Measurements from ENCODE around the gene OLFM1.

The OLFM1 gene

DNA sequence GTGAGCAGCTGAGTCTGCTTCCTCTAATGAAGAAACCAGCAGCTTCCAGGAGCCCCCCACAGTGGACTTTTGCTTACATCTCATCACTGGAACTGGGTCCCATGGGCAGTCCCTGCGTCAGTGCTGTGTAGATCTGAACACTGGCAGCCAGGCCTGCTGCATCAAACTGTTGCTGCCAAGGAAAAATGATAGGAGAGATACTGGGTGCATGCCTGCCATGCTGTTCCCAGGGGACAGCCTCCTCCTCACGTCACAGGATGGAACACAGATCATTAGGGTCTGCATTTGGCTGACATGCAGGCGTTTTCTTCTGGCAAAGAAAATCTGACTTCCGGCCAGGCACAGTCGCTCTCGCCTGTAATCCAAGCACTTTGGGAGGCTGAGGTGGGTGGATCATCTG, 67.9 kb downstream of the OLFM1 start:
- TF ChIP-seq, protein P1, sequence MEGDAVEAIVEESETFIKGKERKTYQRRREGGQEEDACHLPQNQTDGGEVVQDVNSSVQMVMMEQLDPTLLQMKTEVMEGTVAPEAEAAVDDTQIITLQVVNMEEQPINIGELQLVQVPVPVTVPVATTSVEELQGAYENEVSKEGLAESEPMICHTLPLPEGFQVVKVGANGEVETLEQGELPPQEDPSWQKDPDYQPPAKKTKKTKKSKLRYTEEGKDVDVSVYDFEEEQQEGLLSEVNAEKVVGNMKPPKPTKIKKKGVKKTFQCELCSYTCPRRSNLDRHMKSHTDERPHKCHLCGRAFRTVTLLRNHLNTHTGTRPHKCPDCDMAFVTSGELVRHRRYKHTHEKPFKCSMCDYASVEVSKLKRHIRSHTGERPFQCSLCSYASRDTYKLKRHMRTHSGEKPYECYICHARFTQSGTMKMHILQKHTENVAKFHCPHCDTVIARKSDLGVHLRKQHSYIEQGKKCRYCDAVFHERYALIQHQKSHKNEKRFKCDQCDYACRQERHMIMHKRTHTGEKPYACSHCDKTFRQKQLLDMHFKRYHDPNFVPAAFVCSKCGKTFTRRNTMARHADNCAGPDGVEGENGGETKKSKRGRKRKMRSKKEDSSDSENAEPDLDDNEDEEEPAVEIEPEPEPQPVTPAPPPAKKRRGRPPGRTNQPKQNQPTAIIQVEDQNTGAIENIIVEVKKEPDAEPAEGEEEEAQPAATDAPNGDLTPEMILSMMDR (IDR thresholded peaks at IDR 0.05) = no peak
- Histone ChIP-seq H3K36me3 (ENCODE audit: control insufficient read depth, insufficient read depth, low read length) (no peaks in the 10 kb centered on the region), H3K27me3 (ENCODE audit: control insufficient read depth, insufficient read depth, low read length) (peaks cover 2% of the 10 kb centered on the region)

DNA sequence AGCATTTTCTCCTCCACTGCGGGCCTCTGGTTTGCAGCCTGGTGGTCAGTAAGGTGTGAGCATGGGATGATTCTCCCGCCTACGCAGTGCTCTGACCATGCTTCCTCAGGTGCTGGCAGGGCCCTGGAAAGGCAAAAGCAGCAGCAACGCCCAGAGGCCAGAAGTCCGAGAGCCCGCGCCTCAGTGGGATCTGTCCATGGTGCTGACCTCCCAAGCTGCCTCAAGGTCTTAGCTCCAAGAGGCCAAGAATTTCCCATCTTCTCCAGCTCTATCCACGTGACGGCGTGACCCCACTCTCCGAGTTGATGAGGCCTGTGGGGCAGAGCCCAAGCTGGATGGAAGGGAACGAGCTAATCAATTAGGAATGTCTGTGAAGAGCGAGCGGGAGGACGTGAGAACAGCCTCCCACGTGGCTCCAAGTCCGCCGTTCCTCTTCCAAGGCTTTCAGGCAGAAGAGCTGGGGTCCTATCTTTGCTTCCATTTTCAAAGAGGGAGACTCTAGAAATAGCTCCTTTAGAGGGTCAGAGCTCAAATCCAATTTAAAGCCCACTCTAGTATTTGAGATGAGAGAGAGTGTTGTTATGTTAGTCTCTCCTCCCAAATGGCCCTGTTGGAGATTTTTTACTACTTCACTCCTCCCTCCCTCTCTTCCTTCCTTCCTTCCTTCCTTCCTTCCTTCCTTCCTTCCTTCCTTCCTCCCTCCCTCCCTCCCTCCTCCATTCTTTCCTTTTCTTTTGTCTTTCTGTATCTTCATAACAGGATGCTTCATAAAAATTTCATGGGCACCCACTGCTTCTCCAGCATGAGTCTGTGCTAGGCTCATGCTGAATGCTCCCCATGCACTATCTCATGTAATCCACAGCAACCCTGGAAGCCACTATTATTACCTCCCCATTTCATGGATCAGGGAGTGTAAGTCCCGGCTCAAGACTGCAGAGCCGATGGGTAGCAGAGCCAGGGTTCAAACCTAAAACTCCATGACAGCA, 69.3 kb downstream of the OLFM1 start:
- Histone ChIP-seq H3K27me3 (ENCODE audit: control insufficient read depth, insufficient read depth, low read length) (peaks cover 2% of the 10 kb centered on the region), H3K79me2 (no peaks in the 10 kb centered on the region), H3K4me1 (no peaks in the 10 kb centered on the region), H3K4me2 (ENCODE audit: low read length) (no peak overlapping the region), H2AFZ (no peak overlapping the region), H3K9ac (no peak overlapping the region), H3K4me3 (ENCODE audit: low read depth, low read length) (no peak overlapping the region), H3K9me3 (ENCODE audit: control insufficient read depth, low read length) (no peaks in the 10 kb centered on the region), H3K36me3 (ENCODE audit: control insufficient read depth, insufficient read depth, low read length) (no peaks in the 10 kb centered on the region), H3K27ac (no peak overlapping the region)
- TF ChIP-seq, protein P1 (IDR thresholded peaks at IDR 0.05) = no peak

More for the DNA sequence above, 67.9 kb downstream of the OLFM1 start:
- no peaks in the 10 kb centered on the region for H3K79me2 ChIP-seq
- H3K4me3 ChIP-seq (ENCODE audit: low read depth, low read length) = no peak overlapping the region
- H2AFZ ChIP-seq = no peak overlapping the region
- no peak overlapping the region for H3K27ac ChIP-seq
- no peaks in the 10 kb centered on the region for H3K9me3 ChIP-seq (ENCODE audit: control insufficient read depth, low read length)
- no peaks in the 10 kb centered on the region for H3K4me1 ChIP-seq
- no peak overlapping the region for H3K4me2 ChIP-seq (ENCODE audit: low read length)
- no peak overlapping the region for H3K9ac ChIP-seq

DNA sequence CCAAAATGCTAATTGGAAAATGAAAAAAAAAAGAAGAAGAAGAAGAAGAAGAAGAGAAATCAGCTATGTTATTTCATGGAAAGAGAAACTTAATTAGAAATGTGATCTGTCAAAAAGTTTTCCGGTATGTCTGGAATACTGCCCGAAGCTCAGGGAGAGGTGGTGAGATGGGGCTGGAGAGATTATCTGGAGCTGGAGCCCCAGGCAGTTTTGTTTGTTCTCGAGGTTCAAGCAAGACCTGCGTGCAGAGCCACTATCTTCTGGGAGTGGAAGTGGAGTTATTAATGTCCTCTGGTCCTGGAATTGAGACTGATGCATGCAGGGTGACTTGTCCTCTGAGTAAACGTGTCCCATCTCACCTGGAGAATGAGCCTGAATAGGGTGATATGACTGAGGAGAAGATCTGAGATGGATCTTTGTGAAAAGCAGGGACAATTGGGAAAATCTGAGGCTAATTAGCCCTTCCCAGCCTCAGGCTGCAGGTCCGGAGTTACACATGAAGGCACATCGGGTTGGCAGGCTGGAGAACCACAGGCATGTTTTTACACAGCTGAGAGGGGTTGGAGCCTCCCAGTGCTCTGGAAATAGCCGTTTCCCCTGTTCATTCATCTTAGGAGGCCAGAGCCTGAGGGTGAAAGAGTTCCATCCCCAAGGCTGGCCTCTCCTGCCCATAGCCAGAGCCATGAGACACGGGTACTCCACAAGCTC, 70.5 kb downstream of the OLFM1 start:
- Histone ChIP-seq H3K4me3 (ENCODE audit: low read depth, low read length) (no peak overlapping the region), H3K36me3 (ENCODE audit: control insufficient read depth, insufficient read depth, low read length) (no peaks in the 10 kb centered on the region), H3K27me3 (ENCODE audit: control insufficient read depth, insufficient read depth, low read length) (peaks cover 2% of the 10 kb centered on the region), H3K9ac (no peak overlapping the region), H3K79me2 (no peaks in the 10 kb centered on the region), H3K27ac (no peak overlapping the region), H2AFZ (no peak overlapping the region), H3K9me3 (ENCODE audit: control insufficient read depth, low read length) (no peaks in the 10 kb centered on the region), H3K4me2 (ENCODE audit: low read length) (no peak overlapping the region), H3K4me1 (no peaks in the 10 kb centered on the region)
- TF ChIP-seq, protein P1 (IDR thresholded peaks at IDR 0.05) = no peak

DNA sequence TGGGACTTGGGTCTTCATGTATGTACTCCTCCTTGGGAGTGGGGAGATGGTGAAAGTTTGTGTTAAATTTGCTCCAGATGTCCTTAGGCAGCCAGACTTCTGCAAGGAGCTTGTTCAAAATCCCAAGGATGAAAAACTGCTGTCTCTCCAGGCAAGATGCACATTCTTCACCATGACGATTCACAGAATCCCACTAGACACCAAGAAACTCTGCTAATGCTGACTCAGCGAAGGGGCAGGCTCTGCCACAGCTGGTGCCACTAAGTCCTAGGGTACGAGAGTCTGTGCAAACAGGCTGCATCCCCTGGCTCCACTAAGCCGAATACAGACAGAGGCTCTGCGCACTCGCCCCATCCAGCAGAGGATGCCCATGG, 71.1 kb downstream of the OLFM1 start:
- Histone ChIP-seq H3K27me3 (ENCODE audit: control insufficient read depth, insufficient read depth, low read length) (no peaks in the 10 kb centered on the region), H3K36me3 (ENCODE audit: control insufficient read depth, insufficient read depth, low read length) (no peaks in the 10 kb centered on the region), H3K4me2 (ENCODE audit: low read length) (no peak overlapping the region), H3K4me1 (no peaks in the 10 kb centered on the region), H3K9ac (no peak overlapping the region), H3K9me3 (ENCODE audit: control insufficient read depth, low read length) (no peaks in the 10 kb centered on the region), H2AFZ (no peak overlapping the region), H3K4me3 (ENCODE audit: low read depth, low read length) (no peak overlapping the region), H3K79me2 (no peaks in the 10 kb centered on the region), H3K27ac (no peak overlapping the region)
- TF ChIP-seq, protein P1 (IDR thresholded peaks at IDR 0.05) = no peak
